ENCODE data around the gene CCDC63.

- no peak for TF ChIP-seq YY1 (IDR thresholded peaks at IDR 0.05; ENCODE audit: low read depth)
- no peak for TF ChIP-seq TAF1 (IDR thresholded peaks at IDR 0.05; ENCODE audit: low read depth)
- TF ChIP-seq ZBTB7A (IDR thresholded peaks at IDR 0.05; ENCODE audit: low read depth) = no peak
- no peak for TF ChIP-seq FOXM1 (IDR thresholded peaks at IDR 0.05; ENCODE audit: borderline replicate concordance, low read depth)
- TF ChIP-seq REST (IDR thresholded peaks at IDR 0.05; ENCODE audit: low read depth) = no peak
- TF ChIP-seq EP300 (IDR thresholded peaks at IDR 0.05; ENCODE audit: borderline replicate concordance) = no peak
- no peak for TF ChIP-seq USF1 (IDR thresholded peaks at IDR 0.05)
- TF ChIP-seq TEAD4 (IDR thresholded peaks at IDR 0.05) = no peak
- no peak for TF ChIP-seq MAX (IDR thresholded peaks at IDR 0.05)
- TF ChIP-seq RAD21 (IDR thresholded peaks at IDR 0.05; ENCODE audit: low read depth) = no peak
- no peak for TF ChIP-seq EGR1 (IDR thresholded peaks at IDR 0.05)
Observed at GRCh38 chr12:110858848-110859247, 12.1 kb downstream of the CCDC63 start.

All from Ishikawa (cell line).